Suprapubic skin (tissue), 4 donors: ENCODE measurements around the gene SPTBN5. TPM values are rescaled to one million over a fixed set of nuclear protein-coding genes. Genes with fewer than 3 reads are reported as not detected.

Source experiments
- DNase-seq, 2 donors: peaks; one replicate each; pipeline ENCODE4 v3.0.0-alpha.2; 2019; ENCODE audit warnings: low spot score in 2 of 2
- H3K27ac ChIP-seq: fragments of 200-600 bp; sonication (generic); one replicate; pipeline ENCODE4 v1.5.1; 2019
- H3K27me3 ChIP-seq: fragments of 200-600 bp; sonication (generic); one replicate; pipeline ENCODE4 v1.5.1; 2019
- H3K36me3 ChIP-seq: fragments of 200-600 bp; sonication (generic); one replicate; pipeline ENCODE4 v1.5.1; 2019
- H3K4me1 ChIP-seq: fragments of 200-600 bp; sonication (generic); one replicate; pipeline ENCODE4 v1.5.1; 2019
- H3K4me3 ChIP-seq: fragments of 200-600 bp; sonication (generic); one replicate; pipeline ENCODE4 v1.5.1; 2019; ENCODE audit warnings: mild to moderate bottlenecking
- H3K9me3 ChIP-seq: fragments of 200-600 bp; sonication (generic); one replicate; pipeline ENCODE4 v1.5.1; 2019
- CTCF ChIP-seq, 2 donors: fragments of 200-600 bp in 1 of 2; fragments of 450-650 bp in 1 of 2; sonication (generic) in 1 of 2; IDR thresholded peaks; one replicate each; pipeline ENCODE4 v1.5.1; 2016 to 2019; ENCODE audit warnings: antibody characterized with exemption in 2 of 2, mild to moderate bottlenecking in 1 of 2, moderate library complexity in 1 of 2
- EP300 ChIP-seq: sonication (generic); formaldehyde crosslinking; IDR thresholded peaks from one replicate; pipeline ENCODE4 v1.6.1; 2017; ENCODE audit warnings: antibody characterized with exemption
- POLR2A ChIP-seq, 2 donors: fragments of 450-650 bp; IDR thresholded peaks; one replicate each; pipeline ENCODE4 v1.6.1; 2017; ENCODE audit warnings: antibody characterized with exemption in 2 of 2, mild to moderate bottlenecking in 2 of 2, moderate library complexity in 2 of 2
- POLR2AphosphoS5 ChIP-seq, 3 donors: sonication (generic); formaldehyde crosslinking; IDR thresholded peaks; one replicate each; pipeline ENCODE4 v1.6.1; 2017; ENCODE audit warnings: antibody characterized with exemption in 3 of 3
- WGBS: methylation state at CpG from one replicate; pipeline ENCODE4 v1.1.5; 2018; 5-methylcytosine and 5-hydroxymethylcytosine counted together
- total RNA-seq, 4 donors: library from RNA; depleted of rRNA; stranded (reverse); fragments of >200 nt; gene quantifications; one replicate each; pipeline ENCODE4 v1.1.0, GENCODE V29; 2016

The SPTBN5 gene
- total RNA-seq, 4 donors from 2014 or later, result 1.3 to 3.4 (median 2.8) TPM

DNA sequence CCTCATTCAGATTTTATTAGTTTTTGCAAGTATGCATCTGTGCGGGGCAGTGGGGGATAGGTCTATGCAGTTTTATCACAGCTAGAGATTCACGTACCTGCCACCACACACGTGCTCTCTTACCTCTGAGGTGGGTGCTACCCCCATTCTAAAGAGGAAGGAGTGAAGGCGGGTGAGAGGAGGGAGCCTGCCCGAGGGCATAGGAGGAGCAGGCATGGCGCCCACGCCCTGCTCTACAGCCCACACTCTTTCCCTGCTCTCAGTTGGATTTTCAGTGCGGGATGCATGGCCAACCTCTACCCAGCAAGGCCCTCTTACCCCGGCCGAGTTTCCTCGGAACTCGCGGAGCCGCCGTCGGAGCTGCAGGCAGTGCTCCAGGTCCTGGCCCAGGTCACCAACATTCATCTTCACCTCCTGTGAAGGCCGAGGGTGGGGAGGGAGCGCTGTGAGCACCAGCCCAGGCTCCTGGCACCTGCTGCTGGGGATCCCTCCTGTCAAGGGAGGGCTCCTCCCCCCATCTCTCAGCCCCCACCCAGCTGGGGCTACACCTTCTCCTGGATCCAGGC is 28.3 kb downstream of the SPTBN5 start:
- Histone ChIP-seq H3K36me3 (no peaks in the 10 kb centered on the region), H3K27ac (no peak overlapping the region), H3K27me3 (no peaks in the 10 kb centered on the region), H3K4me3 (no peak overlapping the region), H3K9me3 (no peaks in the 10 kb centered on the region), H3K4me1 (peaks cover 12% of the 10 kb centered on the region)
- 66% methylated on average over 14 of the region's 18 CpGs for WGBS
- no peak for DNase-seq
- TF ChIP-seq POLR2A (IDR thresholded peaks at IDR 0.05) (no peak), POLR2AphosphoS5 (IDR thresholded peaks at IDR 0.05) (no peak), CTCF (IDR thresholded peaks at IDR 0.05) (no peak), EP300 (no peak)

DNA sequence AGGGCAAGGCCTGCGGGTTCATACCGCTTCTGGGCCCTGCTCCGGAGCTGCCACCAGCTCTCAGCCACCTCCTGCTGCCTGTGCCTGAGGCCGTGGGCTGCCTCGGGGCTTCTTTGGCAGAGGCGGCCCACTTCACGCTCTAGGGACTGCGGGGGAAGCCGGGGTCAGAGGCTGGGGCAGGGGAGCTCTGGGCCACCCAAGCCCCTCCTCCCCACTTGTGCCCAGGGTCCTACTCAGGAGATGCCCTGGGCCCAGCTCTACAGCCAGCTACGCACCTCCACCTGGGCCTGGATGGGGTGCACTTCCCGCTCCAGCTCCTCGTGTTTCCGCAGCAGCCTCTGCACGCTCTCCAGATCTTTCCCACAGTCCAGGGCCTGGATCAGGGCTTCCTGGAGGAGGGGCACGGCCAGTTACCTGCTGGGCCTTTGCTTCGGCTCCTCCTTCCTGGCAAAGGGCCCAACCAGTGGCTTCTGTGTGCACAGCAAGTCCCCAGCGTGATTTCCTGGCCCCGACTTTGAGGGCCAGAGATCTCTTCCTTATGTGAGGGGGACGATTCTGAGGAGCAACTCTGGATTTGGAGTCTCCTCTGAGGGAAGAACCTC is 31.2 kb downstream of the SPTBN5 start:
- Histone ChIP-seq H3K27me3 (no peaks in the 10 kb centered on the region), H3K9me3 (no peaks in the 10 kb centered on the region), H3K4me3 (no peak overlapping the region), H3K36me3 (no peaks in the 10 kb centered on the region), H3K4me1 (no peaks in the 10 kb centered on the region), H3K27ac (no peak overlapping the region)
- WGBS, result 85% methylated on average over 10 of the region's 19 CpGs
- DNase-seq, result no peak
- no peak for TF ChIP-seq POLR2A (IDR thresholded peaks at IDR 0.05)
- no peak for TF ChIP-seq POLR2AphosphoS5 (IDR thresholded peaks at IDR 0.05)
- no peak for TF ChIP-seq EP300
- no peak for TF ChIP-seq CTCF (IDR thresholded peaks at IDR 0.05)

- no peaks in the 10 kb centered on the region for H3K4me1 ChIP-seq
- no peaks in the 10 kb centered on the region for H3K9me3 ChIP-seq
- no peak for TF ChIP-seq POLR2AphosphoS5 (IDR thresholded peaks at IDR 0.05)
- no peak for TF ChIP-seq CTCF (IDR thresholded peaks at IDR 0.05)
- TF ChIP-seq EP300, result no peak
- TF ChIP-seq POLR2A (IDR thresholded peaks at IDR 0.05), result no peak
- DNase-seq, result no peak
- no peaks in the 10 kb centered on the region for H3K36me3 ChIP-seq
- WGBS, result 91% methylated on average over 13 of the region's 18 CpGs
- H3K27ac ChIP-seq, result no peak overlapping the region
- H3K27me3 ChIP-seq, result no peaks in the 10 kb centered on the region
- H3K4me3 ChIP-seq, result no peak overlapping the region
Observed at GRCh38 chr15:41861736-41862356, 32.0 kb downstream of the SPTBN5 start.

DNA sequence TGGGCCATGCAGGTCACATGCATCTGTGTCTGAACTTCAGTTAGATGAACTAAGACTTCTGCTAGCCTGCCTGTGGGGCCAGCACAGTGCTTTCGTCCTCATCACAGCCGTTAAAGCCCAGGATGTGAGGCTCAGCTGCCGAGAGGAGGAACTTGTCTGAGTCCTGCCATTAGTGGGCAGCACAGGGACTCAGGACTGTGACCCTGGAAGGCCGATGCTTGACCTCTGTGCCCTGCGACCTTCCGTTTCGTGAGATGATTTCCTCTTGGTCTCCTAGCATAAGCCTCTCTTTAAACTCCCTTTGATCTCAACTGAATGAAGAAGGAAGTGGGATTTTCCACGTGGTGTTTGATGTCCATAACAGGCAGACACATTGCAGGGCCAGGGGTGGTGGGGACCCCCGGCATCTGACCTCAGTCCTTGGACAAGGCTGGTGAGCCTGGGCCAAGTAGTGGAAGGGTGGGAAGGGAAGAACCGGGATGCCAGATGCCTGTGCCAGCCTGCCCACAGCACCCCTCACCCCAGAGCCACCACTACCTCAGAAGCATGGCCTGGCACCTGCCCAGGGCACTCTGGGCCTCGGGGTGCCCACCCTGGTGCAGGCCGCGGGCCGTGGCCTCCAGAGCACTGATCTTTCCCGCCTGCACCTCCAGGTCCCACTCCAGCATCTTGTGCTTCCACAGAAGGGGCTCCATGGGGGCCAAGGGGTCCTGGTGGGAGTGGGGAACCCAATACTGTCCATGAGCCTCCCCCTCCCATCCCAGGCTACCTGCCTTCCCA is 33.6 kb downstream of the SPTBN5 start:
- no peaks in the 10 kb centered on the region for H3K27me3 ChIP-seq
- no peaks in the 10 kb centered on the region for H3K36me3 ChIP-seq
- H3K27ac ChIP-seq, result no peak overlapping the region
- no peak for DNase-seq
- H3K4me3 ChIP-seq, result no peak overlapping the region
- H3K4me1 ChIP-seq, result peaks cover under 1% of the 10 kb centered on the region
- WGBS, result 68% methylated on average over 7 of the region's 15 CpGs
- TF ChIP-seq POLR2AphosphoS5 (IDR thresholded peaks at IDR 0.05), result no peak
- TF ChIP-seq CTCF (IDR thresholded peaks at IDR 0.05), result no peak
- TF ChIP-seq EP300, result no peak
- TF ChIP-seq POLR2A (IDR thresholded peaks at IDR 0.05), result no peak
- H3K9me3 ChIP-seq, result no peaks in the 10 kb centered on the region

- 76% methylated on average over 9 of the region's 15 CpGs for WGBS
- Histone ChIP-seq H3K9me3 (no peaks in the 10 kb centered on the region), H3K4me3 (no peak overlapping the region), H3K36me3 (no peaks in the 10 kb centered on the region), H3K27me3 (no peaks in the 10 kb centered on the region), H3K27ac (no peak overlapping the region), H3K4me1 (peaks cover 3% of the 10 kb centered on the region)
- no peak for DNase-seq
- no peak for TF ChIP-seq EP300
Observed at GRCh38 chr15:41858756-41859155, 35.1 kb downstream of the SPTBN5 start.
